HUES64 (cell line): ENCODE data around the gene CDK11A.
"Not testable (repeated sequence)": the region's sequence is repeated elsewhere in the genome, so short reads cannot be mapped to it uniquely, and the experiment has no call there.

Experiments used
- H3K27ac ChIP-seq: 2 replicates; pipeline ENCODE4 v1.7.0; 2013; ENCODE audit warnings: low read depth, low read length, inconsistent platforms
- H3K27me3 ChIP-seq: 2 replicates; pipeline ENCODE4 v1.6.1; 2013; ENCODE audit warnings: mild to moderate bottlenecking, low read length; ENCODE audit not compliant: insufficient read depth
- H3K36me3 ChIP-seq: 2 replicates; pipeline ENCODE4 v1.6.1; 2013; ENCODE audit warnings: mild to moderate bottlenecking, low read length; ENCODE audit not compliant: insufficient read depth
- H3K4me1 ChIP-seq: 2 replicates; pipeline ENCODE4 v1.6.1; 2013; ENCODE audit warnings: mild to moderate bottlenecking, low read length, moderate library complexity; ENCODE audit not compliant: insufficient read depth
- H3K4me3 ChIP-seq: 2 replicates; pipeline ENCODE4 v1.5.1; 2013; ENCODE audit warnings: mild to moderate bottlenecking, low read length, moderate library complexity
- H3K9ac ChIP-seq: 2 replicates; pipeline ENCODE4 v1.6.1; 2013; ENCODE audit warnings: mild to moderate bottlenecking, low read depth, low read length
- H3K9me3 ChIP-seq: 2 replicates; pipeline ENCODE4 v1.6.1; 2013; ENCODE audit warnings: low read depth, low read length; ENCODE audit not compliant: insufficient read depth
- WGBS: fragments of 150-250, 120-280 bp; methylation state at CpG from one replicate; pipeline ENCODE4 v1.1.7; 2013; ENCODE audit warnings: missing lambda C conversion rate; 5-methylcytosine and 5-hydroxymethylcytosine counted together

The CDK11A gene

GRCh38 chr1:1752636-1753606 lies 28.8 kb upstream of the CDK11A start:
- Histone ChIP-seq H3K9me3 (no peaks in the 10 kb centered on the region), H3K9ac (no peak overlapping the region), H3K4me3 (no peak overlapping the region), H3K36me3 (peaks cover 45% of the 10 kb centered on the region), H3K27me3 (no peaks in the 10 kb centered on the region), H3K27ac (no peak overlapping the region; the same call in 1 of the 2 replicates), H3K4me1 (no peaks in the 10 kb centered on the region)
- 86% methylated on average over 37 of the region's 37 CpGs for WGBS

GRCh38 chr1:1752190-1752589 lies 28.0 kb upstream of the CDK11A start:
- H3K9ac ChIP-seq, result no peak overlapping the region
- no peak overlapping the region for H3K27ac ChIP-seq
- H3K4me3 ChIP-seq, result no peak overlapping the region
- no peaks in the 10 kb centered on the region for H3K4me1 ChIP-seq
- no peaks in the 10 kb centered on the region for H3K9me3 ChIP-seq
- WGBS, result 89% methylated on average over 11 of the region's 11 CpGs
- peaks cover 42% of the 10 kb centered on the region for H3K36me3 ChIP-seq
- no peaks in the 10 kb centered on the region for H3K27me3 ChIP-seq

- not testable (repeated sequence) for H3K4me3 ChIP-seq, H3K9ac ChIP-seq, H3K27me3 ChIP-seq, H3K9me3 ChIP-seq, H3K4me1 ChIP-seq, H3K27ac ChIP-seq
- H3K36me3 ChIP-seq, result peaks cover 22% of the 10 kb centered on the region
- 82% methylated on average over 6 of the region's 9 CpGs for WGBS
Observed at GRCh38 chr1:1749941-1750340, 25.8 kb upstream of the CDK11A start.

- no peaks in the 10 kb centered on the region for H3K27me3 ChIP-seq
- no peak overlapping the region for H3K4me3 ChIP-seq
- 80% methylated on average over 18 of the region's 18 CpGs for WGBS
- H3K9me3 ChIP-seq, result no peaks in the 10 kb centered on the region
- H3K36me3 ChIP-seq, result peaks cover 13% of the 10 kb centered on the region
- no peaks in the 10 kb centered on the region for H3K4me1 ChIP-seq
- 0 out of 2 replicates have a peak overlapping the region, but pooled peaks have one; percentile 35 for H3K27ac ChIP-seq
- no peak overlapping the region for H3K9ac ChIP-seq
Observed at GRCh38 chr1:1748686-1749321, 24.6 kb upstream of the CDK11A start.

- H3K4me3 ChIP-seq, H3K27me3 ChIP-seq, H3K36me3 ChIP-seq, H3K27ac ChIP-seq, H3K4me1 ChIP-seq, H3K9ac ChIP-seq, H3K9me3 ChIP-seq: not testable (repeated sequence)
- no CpG with 5 or more reads among the region's 35 CpGs for WGBS
Observed at GRCh38 chr1:1746566-1746909, 22.4 kb upstream of the CDK11A start.

- Histone ChIP-seq H3K27ac (peak overlapping the region; percentile 81; the same call in 1 of the 2 replicates), H3K4me3 (peak overlapping the region; percentile 45), H3K9ac (peak overlapping the region; percentile 79)
- H3K4me1 ChIP-seq, H3K9me3 ChIP-seq, H3K36me3 ChIP-seq, H3K27me3 ChIP-seq: not testable (repeated sequence)
- 0% methylated on average over 6 of the region's 101 CpGs for WGBS
Observed at GRCh38 chr1:1745651-1746565, 21.8 kb upstream of the CDK11A start.

GRCh38 chr1:1742529-1742928 lies 18.4 kb upstream of the CDK11A start:
- not testable (repeated sequence) for H3K27me3 ChIP-seq, H3K36me3 ChIP-seq
- WGBS, result 93% methylated on average over 11 of the region's 11 CpGs

GRCh38 chr1:1741013-1741412 lies 16.9 kb upstream of the CDK11A start:
- H3K27ac ChIP-seq, H3K27me3 ChIP-seq, H3K9ac ChIP-seq, H3K36me3 ChIP-seq, H3K4me3 ChIP-seq, H3K4me1 ChIP-seq, H3K9me3 ChIP-seq: not testable (repeated sequence)
- WGBS, result 89% methylated on average over 12 of the region's 12 CpGs

More at GRCh38 chr1:1742529-1742928, 18.4 kb upstream of the CDK11A start:
- not testable (repeated sequence) for H3K4me1 ChIP-seq, H3K9ac ChIP-seq, H3K27ac ChIP-seq, H3K4me3 ChIP-seq, H3K9me3 ChIP-seq

GRCh38 chr1:1738799-1739337 lies 14.7 kb upstream of the CDK11A start:
- H3K4me3 ChIP-seq, H3K4me1 ChIP-seq, H3K36me3 ChIP-seq, H3K9ac ChIP-seq, H3K27me3 ChIP-seq, H3K27ac ChIP-seq, H3K9me3 ChIP-seq: not testable (repeated sequence)
- 91% methylated on average over 4 of the region's 22 CpGs for WGBS

GRCh38 chr1:1737675-1738590 lies 13.8 kb upstream of the CDK11A start:
- not testable (repeated sequence) for H3K27ac ChIP-seq, H3K9me3 ChIP-seq, H3K9ac ChIP-seq, H3K4me1 ChIP-seq, H3K4me3 ChIP-seq, H3K27me3 ChIP-seq
- peaks cover 14% of the 10 kb centered on the region for H3K36me3 ChIP-seq
- 96% methylated on average over 24 of the region's 44 CpGs for WGBS
